ENCODE data around the gene CDH23.

GRCh38 chr10:71829896-71830295, 433.2 kb downstream of the CDH23 start:
- TF ChIP-seq ZNF274 (IDR thresholded peaks at IDR 0.05; ENCODE audit: low read depth, low read length) (no peak), YY1 (IDR thresholded peaks at IDR 0.05; ENCODE audit: insufficient read depth, insufficient read length) (no peak), SUZ12 (IDR thresholded peaks at IDR 0.05; ENCODE audit: extremely low read depth, insufficient read depth, insufficient read length) (no peak)

Measured in NT2/D1 (cell line).